NCI-H1092 (cell line): ENCODE results near the gene AXIN2.
"Not testable (repeated sequence)": the region's sequence is repeated elsewhere in the genome, so short reads cannot be mapped to it uniquely, and the experiment has no call there.

Source experiments
- DNase-seq: peaks from one replicate; lab custom pipeline; 2025; lab: John Stamatoyannopoulos, UW

AXIN2 gene

DNA sequence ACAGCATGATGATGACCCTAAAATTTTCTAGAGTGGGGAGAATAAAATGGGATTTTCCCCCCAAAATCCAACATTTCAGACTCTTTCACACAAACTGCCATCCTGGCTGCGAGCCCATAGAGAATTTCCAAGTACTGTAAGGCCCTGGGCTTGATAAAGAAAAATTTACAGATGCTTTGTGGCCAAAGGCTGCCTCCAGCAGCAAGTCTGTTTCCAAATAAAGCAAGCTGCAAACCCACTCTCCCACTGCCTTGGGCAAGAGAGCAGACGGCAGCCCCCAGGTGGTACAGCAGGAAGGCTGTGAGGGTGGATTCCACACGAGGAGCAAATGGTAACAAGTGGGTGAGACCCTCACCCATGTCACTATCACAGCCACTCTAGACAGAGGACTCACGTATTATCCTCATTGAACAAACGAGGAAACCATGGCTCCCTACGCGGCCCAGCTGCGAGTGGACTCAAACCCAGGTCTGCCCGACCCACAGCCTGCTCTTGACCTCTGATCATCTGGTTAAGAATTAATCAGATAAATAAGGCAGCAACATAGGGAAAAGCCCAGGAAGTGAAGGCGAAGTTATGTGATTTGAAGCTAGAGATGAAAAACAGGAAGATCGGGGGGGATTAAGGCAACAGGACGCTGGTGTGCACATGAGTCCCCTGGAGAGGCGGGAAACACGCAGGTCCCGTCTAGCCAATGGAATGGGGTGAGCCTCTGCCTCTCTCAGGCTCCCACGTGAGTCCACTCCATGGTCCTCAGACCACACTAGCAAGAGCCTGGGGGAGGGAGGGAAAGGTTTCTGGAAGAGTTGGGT lies 37.4 kb downstream of the AXIN2 start:
- DNase-seq: no peak

DNA sequence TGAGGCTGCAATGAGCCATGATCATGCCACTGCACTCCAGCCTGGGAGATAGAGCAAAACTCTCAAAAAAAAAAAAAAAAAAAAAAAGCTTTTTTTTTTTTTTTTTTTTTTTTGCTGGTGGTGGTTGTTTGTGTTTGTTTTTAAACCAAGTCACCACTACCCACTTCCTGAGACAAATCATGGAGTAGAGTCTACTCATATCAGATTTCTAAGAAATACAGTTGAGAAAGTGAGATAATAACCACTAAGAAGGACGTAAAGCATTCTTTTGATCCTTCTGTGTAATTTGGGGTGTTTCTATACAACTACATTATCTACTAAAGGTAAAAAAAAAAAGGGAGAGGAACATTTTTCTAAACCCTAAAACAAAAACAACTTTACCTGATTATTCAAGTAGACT lies 38.0 kb downstream of the AXIN2 start:
- DNase-seq: no peak

GRCh38 chr17:65522751-65523404 lies 38.6 kb downstream of the AXIN2 start:
- no peak for DNase-seq

GRCh38 chr17:65519462-65519861 lies 42.0 kb downstream of the AXIN2 start:
- DNase-seq: no peak

DNA sequence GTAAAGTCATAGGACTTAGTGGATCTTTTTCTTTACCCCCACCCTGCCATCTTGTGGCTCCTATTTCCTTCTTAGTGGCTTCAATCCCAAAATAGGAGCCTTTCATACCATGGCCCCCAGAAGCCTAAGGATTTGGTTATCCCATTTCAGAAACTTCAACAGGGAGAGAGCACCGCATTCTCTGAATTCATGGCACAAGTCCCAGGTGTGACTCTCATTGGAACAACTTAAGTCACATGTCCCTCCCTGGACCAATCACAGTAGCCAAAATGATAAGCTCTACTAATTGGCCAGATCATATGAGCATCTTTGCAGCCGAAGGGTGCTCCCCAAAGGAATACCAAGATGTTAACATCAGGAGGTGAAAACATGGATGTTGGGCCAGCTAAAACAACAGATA lies 43.2 kb downstream of the AXIN2 start:
- DNase-seq: no peak

DNA sequence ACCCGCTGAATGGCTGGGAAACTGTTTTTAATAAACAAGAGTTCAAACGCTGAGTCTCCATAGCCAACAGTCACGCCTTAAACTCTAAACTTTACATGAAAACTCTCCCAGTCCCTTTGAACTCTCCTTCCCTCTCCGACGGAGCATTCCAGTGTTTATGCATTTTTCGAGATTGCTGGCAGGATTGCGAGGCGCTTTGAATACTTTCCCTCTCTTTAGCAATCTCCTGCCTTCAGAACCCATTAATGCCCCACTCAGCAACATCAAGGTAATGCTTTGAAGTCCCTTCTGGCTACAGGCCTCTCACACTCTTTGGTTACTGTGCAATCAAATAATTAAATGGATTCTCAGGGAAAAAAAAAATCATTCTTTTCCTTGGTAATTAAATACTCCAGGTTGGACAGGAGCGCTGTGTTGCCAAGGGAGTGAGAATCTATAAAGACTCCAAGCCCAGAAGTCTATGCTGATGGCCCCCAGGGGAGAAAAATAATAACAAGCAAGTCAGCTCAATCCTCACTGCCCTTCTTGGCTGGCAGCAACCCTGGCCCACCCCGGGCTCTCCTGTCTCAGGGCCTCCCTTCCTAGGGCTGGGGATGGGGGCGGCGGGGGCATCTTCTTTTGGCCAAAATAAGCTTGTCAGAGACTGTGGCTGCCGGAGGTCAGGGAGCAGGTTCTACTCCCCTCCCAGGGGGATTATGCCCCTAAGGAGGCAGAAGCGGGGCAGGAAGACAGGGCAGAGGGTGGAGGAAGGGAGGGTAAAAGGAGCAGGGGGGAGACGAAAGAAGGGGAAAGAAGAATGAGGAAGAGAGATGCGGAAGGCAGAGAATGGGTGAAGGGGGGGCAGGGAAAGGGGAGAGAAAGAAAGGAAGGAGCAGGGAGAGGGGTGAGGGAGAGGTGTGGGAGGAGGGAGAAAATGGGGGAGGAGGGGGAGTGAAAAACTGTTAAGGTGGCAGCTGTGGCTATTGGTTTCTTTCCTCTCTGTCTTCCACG lies 45.2 kb downstream of the AXIN2 start:
- peak; percentile 44 for DNase-seq

- no peak for DNase-seq
Observed at GRCh38 chr17:65515512-65515911, 45.9 kb downstream of the AXIN2 start.

DNA sequence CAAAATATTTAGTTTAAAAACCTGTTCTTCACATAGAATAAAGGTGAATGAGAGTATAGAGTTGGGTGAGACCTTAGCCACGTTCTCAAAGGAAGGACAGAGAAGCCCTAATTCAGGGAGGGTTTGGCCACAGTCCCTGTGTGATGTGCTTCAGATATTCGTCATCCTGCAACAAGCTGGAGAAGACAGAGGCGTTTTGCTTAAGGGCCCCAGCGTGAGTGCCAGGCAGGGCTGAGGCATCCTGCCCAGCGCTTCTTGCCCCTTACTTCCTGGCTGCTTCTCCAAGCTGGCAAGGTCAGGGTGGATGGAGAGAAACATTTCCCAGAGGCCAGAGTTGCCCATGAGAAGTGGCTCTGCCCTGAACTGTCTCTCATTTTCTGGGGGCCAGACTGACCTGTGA lies 46.9 kb downstream of the AXIN2 start:
- no peak for DNase-seq

- no peak for DNase-seq
Observed at GRCh38 chr17:65514082-65514481, 47.4 kb downstream of the AXIN2 start.

DNA sequence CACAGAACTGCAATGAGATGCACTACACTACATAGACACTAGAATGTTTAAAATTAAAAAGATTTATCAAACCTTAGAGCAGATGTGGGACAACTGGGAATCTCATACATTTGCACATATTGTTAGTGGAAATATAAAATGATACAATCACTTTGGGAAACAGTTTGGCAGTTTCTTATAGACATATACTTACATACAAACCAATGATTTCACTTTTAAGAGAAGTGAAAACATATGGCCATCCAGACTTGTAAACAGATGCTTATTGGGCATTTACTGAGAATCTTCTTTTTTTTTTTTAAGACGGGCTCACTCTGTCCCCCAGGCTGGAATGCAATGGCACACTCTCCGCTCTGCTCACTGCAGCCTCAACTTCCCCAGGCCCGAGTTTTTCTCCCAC lies 50.1 kb downstream of the AXIN2 start:
- no peak for DNase-seq

DNA sequence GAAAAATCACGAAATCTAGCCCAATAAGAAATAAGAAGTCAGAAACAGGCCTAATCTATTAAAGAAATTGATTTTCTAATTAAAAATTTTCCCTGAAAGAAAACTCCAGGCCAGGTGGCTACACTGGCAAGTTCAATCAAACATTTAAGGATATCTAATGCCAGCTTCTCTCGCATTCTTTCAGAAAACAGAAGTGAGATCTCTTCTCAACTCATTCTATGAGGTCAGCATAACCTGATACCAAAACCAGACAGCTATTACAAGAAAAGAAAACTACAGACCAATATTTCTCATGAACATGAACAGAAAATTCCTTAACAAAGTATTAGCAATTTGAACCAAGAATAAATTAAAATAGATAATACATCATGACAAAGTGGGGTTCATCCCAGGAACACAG lies 52.4 kb downstream of the AXIN2 start:
- no peak for DNase-seq

GRCh38 chr17:65504673-65505072 lies 56.8 kb downstream of the AXIN2 start:
- not testable (repeated sequence) for DNase-seq

DNA sequence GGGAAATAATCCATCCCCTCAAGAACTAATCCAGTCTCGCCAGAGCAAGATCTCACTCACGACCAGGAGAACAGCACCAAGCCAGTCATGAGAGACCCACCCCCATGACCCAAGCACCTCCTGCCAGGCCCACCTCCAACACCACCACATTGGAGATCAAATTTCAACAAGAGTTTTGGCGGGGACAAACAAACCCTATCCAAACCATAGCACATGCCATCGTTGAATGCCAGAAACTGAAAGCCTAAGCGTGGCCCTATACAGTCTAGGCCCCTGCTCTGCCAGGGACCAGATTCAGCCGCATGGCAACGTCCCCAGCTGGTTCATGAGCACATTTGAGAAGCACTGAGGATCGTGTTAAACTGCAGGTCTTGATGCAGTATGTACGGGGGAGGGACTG lies 57.3 kb downstream of the AXIN2 start:
- DNase-seq: no peak

- no peak for DNase-seq
Observed at GRCh38 chr17:65503557-65503956, 57.9 kb downstream of the AXIN2 start.

DNA sequence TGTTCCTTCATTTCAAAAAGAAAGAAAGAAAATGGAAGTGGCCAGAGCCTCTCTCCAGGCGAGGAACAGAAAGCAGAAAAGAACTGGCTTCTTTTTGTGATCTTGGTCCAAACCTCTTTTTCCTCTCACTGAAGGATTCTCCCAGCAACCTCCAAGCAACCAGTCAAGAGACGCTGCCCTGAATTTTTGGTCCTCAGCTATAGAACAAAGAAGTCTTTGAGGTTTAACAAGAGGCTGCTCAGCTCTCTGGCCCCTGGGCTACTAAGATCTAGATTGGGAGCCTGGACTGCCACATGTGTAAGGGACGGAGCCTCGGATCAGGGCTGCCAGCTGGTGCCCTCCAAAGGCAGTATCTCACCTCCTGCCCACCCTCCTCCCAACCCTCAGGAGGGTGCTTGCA lies 62.6 kb downstream of the AXIN2 start:
- no peak for DNase-seq

- no peak for DNase-seq
Observed at GRCh38 chr17:65496801-65497200, 64.6 kb downstream of the AXIN2 start.

DNA sequence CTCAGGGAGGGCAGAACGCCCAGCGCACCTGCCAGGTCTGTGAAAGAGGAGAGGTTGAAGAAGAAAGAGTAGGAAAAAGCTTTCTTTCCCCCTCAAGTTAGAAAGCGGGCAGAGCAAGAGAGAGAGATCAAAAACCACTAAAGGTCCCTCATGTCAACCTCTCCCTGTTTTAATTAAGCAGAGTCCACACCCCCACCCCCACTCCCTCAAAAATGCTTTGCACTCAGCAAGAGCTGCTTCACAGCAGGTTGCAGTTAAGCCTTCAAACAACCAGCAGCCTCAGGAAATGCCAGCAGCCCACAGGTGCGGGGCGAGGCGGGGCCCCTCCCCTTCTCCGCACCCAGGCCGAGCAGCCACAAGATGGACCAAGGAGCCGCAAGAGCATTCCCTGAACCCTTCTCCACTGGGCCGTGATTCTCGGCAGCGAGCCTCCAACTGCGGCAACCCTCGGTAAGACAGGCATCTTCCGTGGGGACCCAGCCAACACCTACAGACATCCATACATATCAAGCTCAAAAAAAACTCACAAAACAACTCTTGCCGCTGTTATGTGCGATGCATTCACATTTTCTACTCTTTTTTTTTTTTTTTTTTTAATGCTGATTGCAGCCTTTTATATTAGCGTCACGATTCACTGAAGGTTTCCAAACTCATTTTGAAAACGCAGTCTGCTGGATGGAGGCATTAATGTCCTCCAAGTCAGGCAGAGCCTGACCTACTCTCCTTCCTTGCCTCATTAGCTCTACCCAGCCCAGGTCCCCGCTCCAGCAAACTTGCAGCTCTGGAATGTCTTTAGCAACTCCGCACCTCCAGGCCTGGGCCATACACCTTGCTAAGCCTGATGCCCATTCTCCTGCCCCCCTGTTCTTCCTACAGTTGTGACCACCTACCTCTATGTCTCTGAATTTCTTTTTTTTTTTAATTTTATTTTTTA lies 66.1 kb downstream of the AXIN2 start:
- DNase-seq: no peak

DNA sequence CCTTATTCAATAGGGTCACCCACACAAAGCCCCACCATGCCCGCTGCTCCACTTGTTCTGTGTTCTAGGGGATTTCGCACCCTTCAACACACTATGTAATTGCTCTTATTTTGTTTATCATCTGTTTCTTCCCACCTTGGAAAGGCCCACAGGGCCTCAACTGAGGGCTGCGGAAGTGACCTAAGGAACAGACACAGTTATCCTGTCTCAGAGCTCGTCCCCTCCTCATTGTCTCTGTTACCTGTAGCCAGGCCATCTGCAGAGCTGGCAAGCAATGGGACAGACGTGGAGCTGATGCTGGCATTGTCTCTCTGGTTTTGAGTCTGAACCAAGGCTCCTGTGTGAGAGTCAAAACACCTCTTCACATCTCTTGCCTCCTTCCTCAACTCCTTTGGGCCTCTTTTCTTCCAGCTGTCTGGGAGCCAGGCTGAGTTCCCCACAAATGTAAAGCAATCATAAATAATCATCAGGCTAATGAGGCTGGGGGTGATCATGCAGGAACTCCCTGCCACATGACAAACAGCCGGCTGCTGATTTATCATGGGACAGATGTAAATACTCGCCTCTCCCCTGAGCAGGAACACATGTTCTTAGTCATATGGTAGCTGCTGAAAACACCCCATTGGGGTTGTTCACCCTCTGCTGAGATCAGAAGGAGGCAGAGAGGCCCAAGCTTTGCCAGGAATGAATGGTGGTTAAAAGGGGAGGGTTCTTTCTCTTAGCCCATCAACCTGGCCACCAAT lies 71.9 kb downstream of the AXIN2 start:
- no peak for DNase-seq

DNA sequence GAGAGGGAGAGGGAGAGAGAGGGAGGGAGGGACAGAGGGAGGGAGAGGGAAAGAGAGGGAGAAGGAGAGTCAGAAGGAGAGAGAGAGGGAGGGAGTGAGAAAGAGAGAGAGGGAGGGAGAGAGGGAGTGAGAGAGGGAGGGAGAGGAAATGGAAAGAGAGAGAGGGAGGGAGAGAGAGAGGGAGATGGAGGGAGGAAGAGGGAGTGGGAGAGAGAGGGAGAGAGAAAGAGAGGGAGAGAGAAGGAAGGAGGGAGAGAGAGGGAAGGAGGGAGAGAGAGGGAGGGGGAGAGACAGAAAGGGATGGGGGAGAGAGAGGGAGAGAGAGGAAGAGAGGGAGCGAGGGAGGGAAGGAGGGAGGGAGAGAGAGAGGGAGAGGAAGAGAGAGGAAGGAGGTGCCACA lies 72.8 kb downstream of the AXIN2 start:
- no peak for DNase-seq

DNA sequence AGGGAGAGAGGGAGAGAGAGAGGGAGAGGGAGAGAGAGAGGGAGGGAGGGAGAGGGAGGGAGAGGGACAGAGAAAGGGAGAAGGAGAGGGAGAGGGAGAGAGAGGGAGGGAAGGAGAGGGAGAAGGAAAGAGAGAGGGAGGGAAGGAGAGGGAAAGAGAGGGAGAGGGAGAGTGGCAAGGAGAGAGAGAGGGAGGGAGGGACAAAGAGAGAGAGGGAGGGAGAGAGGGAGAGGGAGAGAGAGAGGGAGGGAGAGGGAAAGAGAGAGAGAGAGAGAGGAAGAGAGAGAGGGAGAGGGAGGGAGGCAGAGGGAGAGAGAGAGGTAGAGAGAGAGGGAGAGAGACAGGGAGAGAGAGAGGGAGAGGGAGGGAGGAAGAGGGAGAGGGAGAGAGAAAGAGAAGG lies 73.5 kb downstream of the AXIN2 start:
- DNase-seq: no peak

- DNase-seq: no peak
Observed at GRCh38 chr17:65487161-65487560, 74.3 kb downstream of the AXIN2 start.
